ENCODE results near the gene NAT14. TPM values are rescaled to one million over a fixed set of nuclear protein-coding genes. Genes with fewer than 3 reads are reported as not detected.

Gene NAT14
- total and polyA plus RNA-seq, 2 donors (not counting 3 experiments of a cell fraction or from before 2014, with no cell fraction given) = 39.1 to 44.7 TPM

DNA sequence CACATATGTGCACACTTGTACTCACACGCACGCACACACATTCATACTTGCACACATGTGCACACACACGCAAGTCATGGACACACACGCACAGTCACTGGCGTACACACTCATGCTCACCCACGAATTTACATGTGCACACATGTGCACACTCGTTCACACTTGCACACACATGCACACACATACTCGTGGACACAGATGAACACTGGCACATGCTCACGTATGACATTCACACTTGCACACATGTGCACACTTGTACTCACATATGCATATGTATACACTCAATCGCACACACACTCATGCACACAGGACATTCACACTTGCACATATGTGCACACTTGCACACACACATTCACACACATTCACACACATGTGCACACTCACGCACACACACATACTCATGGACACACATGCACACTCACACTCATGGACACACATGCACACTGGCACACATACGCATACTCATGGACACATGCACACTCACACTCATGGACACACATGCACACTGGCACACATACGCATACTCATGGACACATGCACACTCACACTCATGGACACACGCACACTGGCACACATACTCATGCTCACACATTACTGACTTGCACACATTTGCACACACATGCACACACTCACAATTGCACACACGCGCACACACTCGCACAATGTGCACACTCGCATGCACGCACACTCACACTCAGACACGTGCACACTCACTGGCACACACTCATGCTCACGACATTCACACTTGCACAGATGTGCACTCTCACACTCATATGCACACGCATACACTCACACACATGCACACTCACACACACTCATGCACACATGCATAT, 42.4 kb downstream of the NAT14 start:
- no peaks in the 10 kb centered on the region for H3K36me3 ChIP-seq (ENCODE audit: control insufficient read depth in 2 of 2, extremely low read depth in 1 of 2, insufficient read depth in 2 of 2, low read length in 2 of 2)
- no peaks in the 10 kb centered on the region for H4K20me1 ChIP-seq (replicated peaks; ENCODE audit: control insufficient read depth, extremely low read depth, insufficient read depth, low read length)
- ChIA-PET CTCF (interaction anchor here (1.3 to 1.6 kb wide), 3 partner anchors 24 to 79 kb away, joined by 3 to 4 read pairs (median 4); partner anchors contain the start of genes FIZ1 and ZNF865), POLR2A (no interaction called here)
- no peaks in the 10 kb centered on the region for H3K4me1 ChIP-seq (ENCODE audit: control insufficient read depth, extremely low read depth, insufficient read depth, low read length)
- no peaks in the 10 kb centered on the region for H3K79me2 ChIP-seq (ENCODE audit: control insufficient read depth, insufficient read depth, low read length)
- FAIRE-seq (no peak), DNase-seq (ENCODE audit: low read depth, low spot score) (no peak)
- H3K4me2 ChIP-seq (ENCODE audit: insufficient read depth, low read length) = no peak overlapping the region
- H2AFZ ChIP-seq (ENCODE audit: low read depth, low read length) = no peak overlapping the region
- no peaks in the 10 kb centered on the region for H3K9me3 ChIP-seq (replicated peaks; ENCODE audit: control insufficient read depth, insufficient read depth, low read length)
- dilution Hi-C loops (cut with MboI; ENCODE audit: extremely low pct_ligation_motif_present, low sequenced_read_pairs) (no loop called here), intact Hi-C loops (cut with micrococcal nuclease) (no loop called here)
- H3K9ac ChIP-seq (replicated peaks; ENCODE audit: extremely low read depth, insufficient read depth, low read length) = no peak overlapping the region
- H3K9me1 ChIP-seq (replicated peaks; ENCODE audit: control insufficient read depth, extremely low read depth, insufficient read depth, low read length) = no peaks in the 10 kb centered on the region
- H3K27ac ChIP-seq (ENCODE audit: insufficient read depth, low read depth, low read length) = no peak overlapping the region
- TF ChIP-seq, protein P1, sequence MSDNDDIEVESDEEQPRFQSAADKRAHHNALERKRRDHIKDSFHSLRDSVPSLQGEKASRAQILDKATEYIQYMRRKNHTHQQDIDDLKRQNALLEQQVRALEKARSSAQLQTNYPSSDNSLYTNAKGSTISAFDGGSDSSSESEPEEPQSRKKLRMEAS (IDR thresholded peaks at IDR 0.05; ENCODE audit: insufficient read depth, insufficient read length) = no peak
- no peak for TF ChIP-seq EZH2 (IDR thresholded peaks at IDR 0.05; ENCODE audit: borderline replicate concordance, low read depth, low read length, severe bottlenecking)
- TF ChIP-seq JUN (IDR thresholded peaks at IDR 0.05; ENCODE audit: borderline replicate concordance, insufficient read depth, insufficient read length, low read depth) = no peak
- TF ChIP-seq GATA2 (IDR thresholded peaks at IDR 0.05; ENCODE audit: insufficient read depth, insufficient read length, low read depth, low read length) = no peak
- no peak for TF ChIP-seq POLR2AphosphoS5 (IDR thresholded peaks at IDR 0.05; ENCODE audit: insufficient read depth, low read depth, low read length)
- TF ChIP-seq POLR2A (IDR thresholded peaks at IDR 0.05; ENCODE audit: low read depth, low read length) = no peak
- TF ChIP-seq, protein P2, sequence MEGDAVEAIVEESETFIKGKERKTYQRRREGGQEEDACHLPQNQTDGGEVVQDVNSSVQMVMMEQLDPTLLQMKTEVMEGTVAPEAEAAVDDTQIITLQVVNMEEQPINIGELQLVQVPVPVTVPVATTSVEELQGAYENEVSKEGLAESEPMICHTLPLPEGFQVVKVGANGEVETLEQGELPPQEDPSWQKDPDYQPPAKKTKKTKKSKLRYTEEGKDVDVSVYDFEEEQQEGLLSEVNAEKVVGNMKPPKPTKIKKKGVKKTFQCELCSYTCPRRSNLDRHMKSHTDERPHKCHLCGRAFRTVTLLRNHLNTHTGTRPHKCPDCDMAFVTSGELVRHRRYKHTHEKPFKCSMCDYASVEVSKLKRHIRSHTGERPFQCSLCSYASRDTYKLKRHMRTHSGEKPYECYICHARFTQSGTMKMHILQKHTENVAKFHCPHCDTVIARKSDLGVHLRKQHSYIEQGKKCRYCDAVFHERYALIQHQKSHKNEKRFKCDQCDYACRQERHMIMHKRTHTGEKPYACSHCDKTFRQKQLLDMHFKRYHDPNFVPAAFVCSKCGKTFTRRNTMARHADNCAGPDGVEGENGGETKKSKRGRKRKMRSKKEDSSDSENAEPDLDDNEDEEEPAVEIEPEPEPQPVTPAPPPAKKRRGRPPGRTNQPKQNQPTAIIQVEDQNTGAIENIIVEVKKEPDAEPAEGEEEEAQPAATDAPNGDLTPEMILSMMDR (IDR thresholded peaks at IDR 0.05; ENCODE audit: extremely low read depth in 1 of 2, insufficient read depth in 1 of 2, low read depth in 1 of 2, low read length in 2 of 2) = no peak
- TF ChIP-seq MYC (IDR thresholded peaks at IDR 0.05; ENCODE audit: low read depth, low read length) = no peak
- TF ChIP-seq FOS (IDR thresholded peaks at IDR 0.05; ENCODE audit: borderline replicate concordance, insufficient read depth, low read length) = no peak
- no peak overlapping the region for H3K4me3 ChIP-seq (replicated peaks in 1 of 3; ENCODE audit: insufficient read depth in 1 of 3, low read depth in 1 of 3, low read length in 3 of 3)
- no peaks in the 10 kb centered on the region for H3K27me3 ChIP-seq (ENCODE audit: control insufficient read depth in 2 of 2, insufficient read depth in 2 of 2, low read length in 2 of 2)
- BruUV-seq (replicated peaks) = no TSS peak
